IMR-90 (cell line): ENCODE results near the gene NEK4.

Source experiments
- POLR2A ChIP-seq: IDR thresholded peaks from 2 replicates; pipeline ENCODE4 v1.6.1; 2012; ENCODE audit warnings: mild to moderate bottlenecking, low read depth, low read length
- RFX5 ChIP-seq: IDR thresholded peaks from 2 replicates; pipeline ENCODE4 v1.8.0; 2012; ENCODE audit warnings: low read depth, mild to moderate bottlenecking, low read length, moderate library complexity
- SMC3 ChIP-seq: fragments of 150-350 bp; IDR thresholded peaks from 2 replicates; pipeline ENCODE4 v1.6.1; 2016; ENCODE audit warnings: low read depth, mild to moderate bottlenecking, antibody characterized with exemption, low read length, moderate library complexity
- TF ChIP-seq, protein P1 (sequence below): conservative IDR thresholded peaks from 2 replicates; pipeline ENCODE4 v1.5.1; 2012; ENCODE audit warnings: mild to moderate bottlenecking, low read depth, low read length, improper control_type of control experiment

DNA sequence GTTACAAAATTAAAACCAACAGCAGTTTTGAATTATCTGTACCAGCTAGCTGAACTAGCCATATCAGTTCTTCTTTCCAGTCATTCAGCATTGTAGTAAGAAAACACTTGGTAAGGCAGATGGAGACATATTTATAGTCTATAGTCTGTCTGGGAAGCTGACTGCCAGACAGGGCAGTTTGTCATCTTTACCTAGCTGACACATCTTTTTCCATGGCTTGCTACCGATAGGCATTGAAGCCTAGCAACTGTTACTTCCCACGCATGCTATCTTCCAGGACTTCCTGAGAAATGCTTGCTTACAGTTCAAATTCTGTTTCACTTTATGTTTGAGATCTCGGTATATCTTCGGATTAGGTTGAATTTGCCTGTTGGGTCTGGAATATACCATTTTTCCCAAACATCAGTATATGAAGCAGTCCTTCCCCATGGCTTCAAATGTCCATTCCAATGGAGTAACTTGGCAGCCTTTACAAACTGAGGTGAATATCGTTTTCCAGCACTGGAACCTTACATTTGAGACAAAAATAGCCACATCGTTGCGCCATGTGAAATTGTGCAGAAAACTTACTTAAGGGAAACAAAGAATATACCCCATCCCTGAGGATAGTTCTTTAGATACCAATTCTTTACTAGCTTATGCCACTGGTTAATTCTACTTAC, 76.1 kb downstream of the NEK4 start:
- no peak for TF ChIP-seq POLR2A
- TF ChIP-seq, protein P1, sequence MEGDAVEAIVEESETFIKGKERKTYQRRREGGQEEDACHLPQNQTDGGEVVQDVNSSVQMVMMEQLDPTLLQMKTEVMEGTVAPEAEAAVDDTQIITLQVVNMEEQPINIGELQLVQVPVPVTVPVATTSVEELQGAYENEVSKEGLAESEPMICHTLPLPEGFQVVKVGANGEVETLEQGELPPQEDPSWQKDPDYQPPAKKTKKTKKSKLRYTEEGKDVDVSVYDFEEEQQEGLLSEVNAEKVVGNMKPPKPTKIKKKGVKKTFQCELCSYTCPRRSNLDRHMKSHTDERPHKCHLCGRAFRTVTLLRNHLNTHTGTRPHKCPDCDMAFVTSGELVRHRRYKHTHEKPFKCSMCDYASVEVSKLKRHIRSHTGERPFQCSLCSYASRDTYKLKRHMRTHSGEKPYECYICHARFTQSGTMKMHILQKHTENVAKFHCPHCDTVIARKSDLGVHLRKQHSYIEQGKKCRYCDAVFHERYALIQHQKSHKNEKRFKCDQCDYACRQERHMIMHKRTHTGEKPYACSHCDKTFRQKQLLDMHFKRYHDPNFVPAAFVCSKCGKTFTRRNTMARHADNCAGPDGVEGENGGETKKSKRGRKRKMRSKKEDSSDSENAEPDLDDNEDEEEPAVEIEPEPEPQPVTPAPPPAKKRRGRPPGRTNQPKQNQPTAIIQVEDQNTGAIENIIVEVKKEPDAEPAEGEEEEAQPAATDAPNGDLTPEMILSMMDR: no peak
- no peak for TF ChIP-seq RFX5
- no peak for TF ChIP-seq SMC3
